ENCODE data around the gene TTC7B.
"Not testable (repeated sequence)": the region's sequence is repeated elsewhere in the genome, so short reads cannot be mapped to it uniquely, and the experiment has no call there.

Gene TTC7B, protein sequence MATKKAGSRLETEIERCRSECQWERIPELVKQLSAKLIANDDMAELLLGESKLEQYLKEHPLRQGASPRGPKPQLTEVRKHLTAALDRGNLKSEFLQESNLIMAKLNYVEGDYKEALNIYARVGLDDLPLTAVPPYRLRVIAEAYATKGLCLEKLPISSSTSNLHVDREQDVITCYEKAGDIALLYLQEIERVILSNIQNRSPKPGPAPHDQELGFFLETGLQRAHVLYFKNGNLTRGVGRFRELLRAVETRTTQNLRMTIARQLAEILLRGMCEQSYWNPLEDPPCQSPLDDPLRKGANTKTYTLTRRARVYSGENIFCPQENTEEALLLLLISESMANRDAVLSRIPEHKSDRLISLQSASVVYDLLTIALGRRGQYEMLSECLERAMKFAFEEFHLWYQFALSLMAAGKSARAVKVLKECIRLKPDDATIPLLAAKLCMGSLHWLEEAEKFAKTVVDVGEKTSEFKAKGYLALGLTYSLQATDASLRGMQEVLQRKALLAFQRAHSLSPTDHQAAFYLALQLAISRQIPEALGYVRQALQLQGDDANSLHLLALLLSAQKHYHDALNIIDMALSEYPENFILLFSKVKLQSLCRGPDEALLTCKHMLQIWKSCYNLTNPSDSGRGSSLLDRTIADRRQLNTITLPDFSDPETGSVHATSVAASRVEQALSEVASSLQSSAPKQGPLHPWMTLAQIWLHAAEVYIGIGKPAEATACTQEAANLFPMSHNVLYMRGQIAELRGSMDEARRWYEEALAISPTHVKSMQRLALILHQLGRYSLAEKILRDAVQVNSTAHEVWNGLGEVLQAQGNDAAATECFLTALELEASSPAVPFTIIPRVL

DNA sequence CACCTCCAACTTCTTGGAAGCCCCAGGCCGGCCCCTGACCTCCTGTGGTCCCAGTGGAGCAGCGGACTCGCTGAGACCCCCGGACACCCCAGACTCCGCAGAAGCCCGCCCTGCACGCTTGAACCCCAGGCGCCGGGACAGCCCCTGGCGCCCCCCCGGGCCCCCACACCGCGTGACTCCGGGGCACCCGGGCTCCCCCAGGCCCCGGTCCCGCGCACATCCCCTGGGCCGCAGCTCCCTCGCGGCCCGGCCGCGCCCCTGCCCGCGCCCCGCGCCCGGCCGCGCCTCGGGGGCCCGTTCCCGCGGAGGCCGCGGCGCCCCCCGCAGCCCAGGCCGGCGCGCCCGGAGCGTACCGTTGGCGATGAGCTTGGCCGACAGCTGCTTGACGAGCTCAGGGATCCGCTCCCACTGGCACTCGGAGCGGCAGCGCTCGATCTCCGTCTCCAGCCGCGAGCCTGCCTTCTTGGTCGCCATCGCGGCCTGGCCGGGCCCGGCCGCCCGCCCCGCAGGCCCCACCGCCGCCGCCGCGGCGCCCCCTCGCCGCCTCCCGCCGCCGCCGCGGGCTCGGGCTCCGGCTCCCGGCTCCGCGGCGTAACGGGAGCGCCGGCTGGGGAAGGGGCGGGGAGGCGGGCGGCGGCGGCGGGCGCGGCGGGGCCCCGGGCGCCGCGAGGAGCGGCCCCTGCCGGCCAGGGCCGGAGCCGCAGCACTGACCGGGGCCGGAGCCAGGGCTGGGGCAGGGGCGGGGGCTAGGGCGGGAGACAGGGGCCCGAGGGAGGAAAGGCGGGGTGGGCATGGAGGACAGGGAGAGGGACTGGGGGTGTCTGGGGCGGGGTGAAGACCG is at the start of gene TTC7B:
Gene TTC7B, minus strand, starts transcription at position 609 of the 841 bp plus-strand sequence. Its CDS starts 135 bp downstream, at position 474.
- H3K4me3 Mint-ChIP-seq, result peak within 1 kb of the TSS; percentile 64
- peak; percentile 68 for ATAC-seq
- H3K27ac Mint-ChIP-seq, result peak within 1 kb of the TSS; percentile 30
- no peaks in the 10 kb centered on the region for H3K36me3 Mint-ChIP-seq
- peaks cover 25% of the 10 kb centered on the region for H3K27me3 Mint-ChIP-seq
- H3K9me3 Mint-ChIP-seq, result no peaks in the 10 kb centered on the region
- peaks cover 12% of the 10 kb centered on the region for H3K4me1 Mint-ChIP-seq

DNA sequence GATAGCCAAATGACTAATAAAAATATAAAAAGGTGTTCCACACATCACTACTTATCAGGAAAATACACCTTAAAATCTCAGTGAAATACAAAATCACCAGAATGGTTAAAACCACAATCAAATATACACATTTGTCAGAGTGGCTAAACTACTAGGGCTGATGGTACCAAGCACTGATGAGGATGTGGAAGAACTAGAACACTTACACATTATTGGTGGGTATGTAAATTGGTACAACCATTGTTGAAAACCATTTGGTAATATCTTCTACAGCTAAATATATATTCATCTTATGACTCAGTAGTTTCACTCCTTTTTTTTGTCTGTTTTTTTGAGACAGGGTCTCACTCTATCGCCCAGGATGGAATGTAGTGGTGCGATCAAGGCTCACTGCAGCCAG is 48.5 kb upstream of the TTC7B start:
- Mint-ChIP-seq H3K4me1 (no peaks in the 10 kb centered on the region), H3K9me3 (no peaks in the 10 kb centered on the region), H3K4me3 (no peak overlapping the region), H3K36me3 (peaks cover 25% of the 10 kb centered on the region), H3K27me3 (no peaks in the 10 kb centered on the region), H3K27ac (no peak overlapping the region)
- ATAC-seq, result no peak

DNA sequence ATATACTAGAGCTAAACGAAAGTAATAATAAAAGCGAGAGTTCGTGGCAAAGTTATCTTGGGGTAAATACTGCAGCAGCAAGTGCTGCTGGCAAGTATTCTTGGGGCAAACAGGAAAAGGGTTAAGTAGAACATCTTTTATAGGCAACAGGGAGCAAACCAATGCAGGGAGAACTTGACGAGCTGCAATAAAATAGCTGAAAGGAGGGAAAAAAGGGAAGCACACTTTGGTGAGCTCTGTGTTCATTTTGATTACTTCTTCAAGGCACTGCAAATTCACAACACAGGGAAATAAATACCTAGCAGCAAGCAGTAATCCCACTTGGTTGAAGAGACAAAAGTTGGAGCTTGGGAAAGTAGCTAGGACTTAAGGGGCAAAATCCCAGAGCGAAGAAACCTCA is 42.3 kb upstream of the TTC7B start:
- Mint-ChIP-seq H3K4me1 (no peaks in the 10 kb centered on the region), H3K27ac (no peak overlapping the region), H3K9me3 (no peaks in the 10 kb centered on the region), H3K36me3 (peaks cover 18% of the 10 kb centered on the region), H3K27me3 (no peaks in the 10 kb centered on the region), H3K4me3 (no peak overlapping the region)
- no peak for ATAC-seq

DNA sequence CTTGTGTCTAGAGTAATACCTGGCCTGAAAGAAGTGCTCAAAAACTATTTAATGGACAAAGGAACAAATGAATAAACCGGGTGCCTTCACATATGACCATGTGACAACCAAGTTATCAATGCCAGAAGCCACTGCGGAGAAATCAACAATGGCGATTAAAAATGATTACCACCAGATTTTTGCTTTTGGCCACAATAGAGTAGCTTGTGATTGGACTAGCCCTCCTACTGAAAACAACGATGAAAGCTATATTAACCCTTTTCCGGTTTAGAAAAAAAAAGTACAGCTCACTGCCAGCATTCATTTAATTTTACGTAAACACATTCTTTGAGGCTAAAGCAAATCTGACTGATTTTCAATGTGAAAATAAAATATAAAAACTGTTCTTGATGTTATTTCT is 41.6 kb upstream of the TTC7B start:
- H3K36me3 Mint-ChIP-seq, result peaks cover 18% of the 10 kb centered on the region
- H3K4me3 Mint-ChIP-seq, result no peak overlapping the region
- no peaks in the 10 kb centered on the region for H3K27me3 Mint-ChIP-seq
- H3K27ac Mint-ChIP-seq, result no peak overlapping the region
- no peaks in the 10 kb centered on the region for H3K4me1 Mint-ChIP-seq
- ATAC-seq, result no peak
- no peaks in the 10 kb centered on the region for H3K9me3 Mint-ChIP-seq

DNA sequence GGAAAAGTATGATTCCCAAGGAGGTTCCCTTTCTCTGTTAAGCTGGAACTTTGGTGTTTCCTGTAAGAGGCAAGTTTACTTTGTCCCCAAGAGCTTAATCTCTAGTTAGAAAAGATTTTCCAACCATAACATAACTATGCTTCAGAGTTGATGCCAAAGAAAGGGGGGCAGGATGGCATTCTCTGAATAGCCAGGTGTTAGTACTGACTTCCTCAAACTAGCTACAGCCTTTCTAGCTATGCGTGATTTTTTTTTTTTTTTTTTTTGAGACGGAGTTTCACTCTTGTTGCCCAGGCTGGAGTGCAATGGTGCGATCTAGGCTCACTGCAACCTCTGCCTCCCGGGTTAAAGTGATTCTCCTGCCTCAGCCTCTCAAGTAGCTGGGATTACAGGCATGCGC is 39.9 kb upstream of the TTC7B start:
- peak; percentile 78 for ATAC-seq

DNA sequence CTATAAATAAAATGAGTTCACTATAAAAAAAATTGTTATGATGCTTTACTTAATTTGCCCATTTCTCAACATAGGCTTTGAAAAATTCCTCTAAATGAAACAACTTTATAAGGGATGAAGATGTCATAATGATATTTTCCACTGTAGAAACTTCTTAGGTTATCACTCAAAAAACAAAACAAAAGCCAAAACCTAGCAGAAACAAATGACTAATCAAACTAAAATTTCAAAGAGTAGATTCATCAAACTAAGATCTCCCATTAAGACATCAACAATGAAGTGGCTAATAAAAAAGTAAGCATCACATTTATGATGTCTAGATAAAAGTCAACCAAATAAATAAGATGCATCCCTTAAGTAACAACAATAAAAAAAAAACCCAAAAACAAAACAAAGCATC is 36.9 kb upstream of the TTC7B start:
- Mint-ChIP-seq H3K4me3 (no peak overlapping the region), H3K27me3 (no peaks in the 10 kb centered on the region), H3K4me1 (no peaks in the 10 kb centered on the region), H3K9me3 (no peaks in the 10 kb centered on the region), H3K36me3 (peaks cover 3% of the 10 kb centered on the region), H3K27ac (no peak overlapping the region)
- no peak for ATAC-seq

More for the DNA sequence above, 39.9 kb upstream of the TTC7B start:
- H3K4me3 Mint-ChIP-seq, H3K27me3 Mint-ChIP-seq, H3K4me1 Mint-ChIP-seq, H3K36me3 Mint-ChIP-seq, H3K9me3 Mint-ChIP-seq, H3K27ac Mint-ChIP-seq: not testable (repeated sequence)

DNA sequence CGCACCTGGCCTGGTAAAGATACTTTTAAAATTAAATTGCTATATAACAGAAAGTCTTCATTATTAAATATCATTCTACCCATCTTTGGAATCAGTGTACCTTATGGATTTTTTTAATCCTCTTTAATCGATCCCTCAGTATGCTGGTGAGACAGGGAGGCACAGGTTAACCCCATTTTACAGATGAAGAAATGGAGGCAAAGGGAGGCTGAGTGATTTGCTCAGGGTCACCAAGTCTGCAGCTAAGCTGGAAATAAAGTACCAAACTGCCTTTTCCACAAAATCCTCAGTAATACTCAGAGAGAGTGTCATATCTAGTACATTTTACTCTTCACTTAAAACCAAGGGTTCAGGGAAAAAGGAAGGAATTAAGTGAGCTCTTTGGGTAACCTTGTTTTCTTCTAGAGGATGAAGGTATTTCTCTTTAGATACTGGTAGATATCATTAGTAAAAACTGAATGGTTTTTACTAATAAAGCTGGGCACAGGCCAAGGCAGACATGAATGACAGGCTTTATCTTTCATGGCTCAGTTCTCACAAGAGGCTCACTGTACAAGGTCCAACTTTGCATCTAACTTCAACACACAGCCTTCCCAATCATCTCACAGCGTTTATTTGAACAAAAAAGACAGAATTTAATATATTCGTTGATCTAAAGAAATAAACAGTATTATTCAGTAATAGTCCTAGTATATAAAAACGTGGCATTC is 35.3 kb upstream of the TTC7B start:
- no peak for ATAC-seq
- no peak overlapping the region for H3K4me3 Mint-ChIP-seq
- peaks cover 3% of the 10 kb centered on the region for H3K36me3 Mint-ChIP-seq
- H3K27ac Mint-ChIP-seq, result no peak overlapping the region
- H3K9me3 Mint-ChIP-seq, result no peaks in the 10 kb centered on the region
- H3K4me1 Mint-ChIP-seq, result no peaks in the 10 kb centered on the region
- no peaks in the 10 kb centered on the region for H3K27me3 Mint-ChIP-seq

DNA sequence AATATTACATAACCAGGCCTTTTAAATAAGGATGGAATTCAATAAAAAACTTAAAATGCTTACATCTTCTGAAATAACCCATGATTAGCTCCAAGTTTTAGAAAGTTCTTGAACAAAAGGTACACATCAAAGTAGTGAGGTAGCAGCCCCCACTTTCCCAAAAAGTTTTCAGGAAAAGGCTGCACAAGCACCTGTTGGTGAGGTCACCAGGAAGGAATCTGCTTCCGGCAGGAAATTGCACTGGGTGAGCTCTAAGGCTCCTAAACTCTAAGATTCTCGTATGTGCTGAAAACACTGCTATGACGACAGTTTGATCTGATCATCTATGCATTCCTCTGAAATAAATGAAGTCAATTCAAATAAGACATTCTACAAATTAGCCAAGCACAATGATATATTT is 34.3 kb upstream of the TTC7B start:
- no peak for ATAC-seq
- Mint-ChIP-seq H3K9me3 (no peaks in the 10 kb centered on the region), H3K4me3 (no peak overlapping the region), H3K27me3 (no peaks in the 10 kb centered on the region), H3K36me3 (peaks cover 3% of the 10 kb centered on the region), H3K4me1 (no peaks in the 10 kb centered on the region), H3K27ac (no peak overlapping the region)

DNA sequence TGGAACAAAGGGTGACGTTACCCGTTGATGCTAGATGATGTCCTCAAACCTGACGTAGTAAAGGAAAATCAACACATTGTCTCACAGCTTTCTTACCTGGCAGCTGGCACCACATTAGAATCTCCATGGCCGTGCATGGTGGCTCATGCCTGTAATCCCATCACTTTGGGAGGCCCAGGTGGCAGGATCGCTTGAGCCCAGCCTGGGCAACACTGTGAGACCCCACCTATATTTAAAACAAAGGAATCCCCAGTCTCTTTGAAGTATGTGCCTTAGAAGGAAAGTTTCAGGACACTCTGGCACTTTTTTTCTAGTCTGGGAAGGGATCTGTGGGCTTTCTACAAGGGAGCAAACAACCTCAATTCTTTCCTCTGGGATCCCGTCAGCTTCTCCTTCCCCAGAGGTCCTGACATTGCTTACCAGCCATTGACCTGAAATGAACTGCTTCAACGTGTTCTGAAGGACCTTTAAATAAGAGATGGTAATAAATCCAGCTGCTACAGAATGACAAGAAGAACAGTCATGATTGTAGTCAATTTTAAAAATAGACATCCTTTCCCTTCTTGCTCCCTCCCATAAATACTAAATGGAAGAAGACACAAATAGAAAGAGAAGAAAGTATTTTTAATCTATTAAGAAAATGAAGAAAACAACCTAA is 33.7 kb upstream of the TTC7B start:
- H3K4me3 Mint-ChIP-seq, result no peak overlapping the region
- H3K27me3 Mint-ChIP-seq, result no peaks in the 10 kb centered on the region

DNA sequence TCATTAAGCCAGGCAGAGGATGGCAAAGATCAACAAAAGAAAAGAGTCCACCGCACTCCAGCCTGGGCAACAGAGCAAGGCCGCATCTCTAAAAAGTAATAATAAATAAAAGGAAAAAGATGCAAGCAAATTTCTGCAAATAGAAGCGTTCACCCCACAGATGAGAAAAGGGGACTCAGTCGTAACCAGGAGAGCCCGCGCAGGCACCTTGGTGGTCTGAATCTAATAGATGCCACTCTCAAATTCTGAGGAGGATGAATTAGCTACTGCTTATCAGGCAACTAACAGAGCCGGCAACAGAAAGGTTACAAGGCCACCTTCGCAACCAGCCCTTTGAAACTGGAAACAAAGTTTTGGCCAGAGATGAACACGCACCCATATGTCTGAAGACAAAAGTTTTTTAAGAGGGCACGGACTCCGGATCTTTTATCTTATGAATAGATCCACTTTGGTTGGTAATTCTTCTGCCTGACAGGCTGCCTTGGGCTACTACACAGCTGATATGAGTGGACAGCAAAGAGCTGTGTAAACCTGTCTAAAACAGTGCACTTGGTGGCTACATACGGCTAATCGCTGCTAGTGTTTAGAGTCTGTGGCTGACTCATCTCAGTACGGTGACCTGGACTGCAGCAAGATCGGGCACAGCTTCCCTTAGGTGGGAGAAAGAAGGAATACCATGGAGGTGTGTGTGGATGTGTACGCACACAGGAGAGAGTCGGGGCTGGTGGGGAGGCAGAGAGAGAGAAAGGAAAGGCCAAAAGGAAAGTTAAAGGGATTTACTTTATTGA is 32.9 kb upstream of the TTC7B start:
- Mint-ChIP-seq H3K36me3 (peaks cover 3% of the 10 kb centered on the region), H3K27ac (no peak overlapping the region), H3K27me3 (no peaks in the 10 kb centered on the region), H3K4me3 (no peak overlapping the region), H3K4me1 (no peaks in the 10 kb centered on the region), H3K9me3 (no peaks in the 10 kb centered on the region)
- ATAC-seq, result no peak

More for the DNA sequence above, 33.7 kb upstream of the TTC7B start:
- Mint-ChIP-seq H3K27ac (no peak overlapping the region), H3K36me3 (peaks cover 3% of the 10 kb centered on the region), H3K4me1 (no peaks in the 10 kb centered on the region), H3K9me3 (no peaks in the 10 kb centered on the region)
- no peak for ATAC-seq

DNA sequence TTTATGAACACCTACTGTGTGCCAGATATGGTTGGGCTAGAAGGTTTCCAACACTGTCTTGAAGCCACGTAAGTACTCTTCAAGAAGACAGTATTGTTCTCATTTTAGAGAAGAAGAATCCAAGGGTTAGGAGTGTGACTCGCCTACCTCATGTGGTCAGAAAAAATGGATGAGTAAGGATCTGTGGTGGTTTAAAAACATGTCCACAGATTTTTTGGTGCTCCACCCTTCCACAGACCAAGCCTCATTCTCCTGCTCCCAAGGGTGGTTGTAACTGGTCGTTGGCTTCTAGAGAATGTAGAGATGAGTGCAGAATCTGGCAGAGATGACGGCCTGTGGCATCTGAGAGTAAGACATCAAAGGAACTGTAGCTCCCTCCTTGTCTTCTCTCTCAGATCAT is 30.3 kb upstream of the TTC7B start:
- no peak overlapping the region for H3K27ac Mint-ChIP-seq
- H3K9me3 Mint-ChIP-seq, result no peaks in the 10 kb centered on the region
- H3K27me3 Mint-ChIP-seq, result no peaks in the 10 kb centered on the region
- no peak overlapping the region for H3K4me3 Mint-ChIP-seq
- ATAC-seq, result no peak
- H3K4me1 Mint-ChIP-seq, result peaks cover 5% of the 10 kb centered on the region
- H3K36me3 Mint-ChIP-seq, result peaks cover 3% of the 10 kb centered on the region

DNA sequence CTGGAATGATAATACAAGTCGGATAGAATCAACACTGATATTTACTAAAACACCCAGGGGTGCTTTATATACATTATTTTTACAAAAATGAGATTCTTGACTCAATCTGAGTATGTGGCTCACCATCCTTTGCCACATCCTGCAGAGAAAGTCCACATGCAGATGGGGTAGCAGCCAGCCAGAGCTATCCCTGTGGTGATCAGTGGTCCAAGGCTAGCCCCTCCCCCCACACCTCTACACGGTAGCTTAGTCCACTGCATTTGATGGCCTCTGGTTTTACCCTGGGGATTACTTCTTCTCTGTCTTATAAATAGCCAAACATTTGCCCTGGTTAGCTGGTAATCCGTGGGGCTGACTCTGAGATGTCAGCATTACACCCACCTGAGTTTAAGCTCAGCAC is 28.1 kb upstream of the TTC7B start:
- no peak for ATAC-seq
- H3K27me3 Mint-ChIP-seq, result no peaks in the 10 kb centered on the region
- H3K9me3 Mint-ChIP-seq, result no peaks in the 10 kb centered on the region
- no peak overlapping the region for H3K27ac Mint-ChIP-seq
- no peak overlapping the region for H3K4me3 Mint-ChIP-seq
- peaks cover 5% of the 10 kb centered on the region for H3K4me1 Mint-ChIP-seq
- peaks cover 2% of the 10 kb centered on the region for H3K36me3 Mint-ChIP-seq

DNA sequence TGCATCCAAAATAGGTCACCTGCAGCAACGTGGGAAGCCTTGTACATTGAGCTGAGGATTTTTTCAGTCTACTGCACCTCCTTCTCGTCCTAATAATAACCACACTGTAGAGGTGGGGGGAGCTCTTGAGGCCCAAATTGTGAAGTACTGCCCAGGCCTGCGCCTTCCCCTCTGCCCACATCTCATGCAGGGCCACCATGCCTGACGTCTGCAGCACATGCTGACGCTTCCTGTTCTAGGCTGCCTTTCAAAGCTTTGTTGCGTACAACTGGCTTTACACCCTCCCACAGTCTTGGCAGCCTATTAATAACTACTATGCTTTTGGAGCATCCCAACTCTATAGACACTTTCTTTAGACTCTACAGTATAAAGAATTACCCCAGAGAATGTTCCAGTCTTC is 26.5 kb upstream of the TTC7B start:
- Mint-ChIP-seq H3K4me3 (no peak overlapping the region), H3K9me3 (no peaks in the 10 kb centered on the region)

DNA sequence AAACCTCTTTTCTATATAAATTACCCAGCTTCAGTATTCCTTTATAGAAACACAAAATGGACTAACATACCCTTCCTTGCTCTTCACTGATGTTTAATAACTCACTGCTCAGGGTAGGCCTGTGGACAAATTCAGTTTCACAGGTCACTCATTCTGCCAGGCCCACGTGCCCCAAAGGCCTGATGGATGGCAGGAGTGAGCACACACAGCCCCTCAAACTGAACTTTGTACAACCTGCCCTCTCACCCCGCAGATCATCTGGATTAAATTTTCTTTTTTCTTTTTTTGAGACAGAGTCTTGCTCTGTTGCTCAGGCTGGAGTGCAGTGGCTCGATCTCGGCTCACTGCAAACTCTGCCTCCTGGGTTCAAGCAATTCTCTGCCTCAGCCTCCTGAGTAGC is 24.4 kb upstream of the TTC7B start:
- H3K36me3 Mint-ChIP-seq, H3K9me3 Mint-ChIP-seq, ATAC-seq, H3K27ac Mint-ChIP-seq, H3K4me3 Mint-ChIP-seq: not testable (repeated sequence)
- Mint-ChIP-seq H3K27me3 (peaks cover 12% of the 10 kb centered on the region), H3K4me1 (peaks cover 15% of the 10 kb centered on the region)

More for the DNA sequence above, 26.5 kb upstream of the TTC7B start:
- ATAC-seq, result no peak
- Mint-ChIP-seq H3K4me1 (peaks cover 5% of the 10 kb centered on the region), H3K27ac (no peak overlapping the region), H3K27me3 (no peaks in the 10 kb centered on the region), H3K36me3 (no peaks in the 10 kb centered on the region)

Measured in stimulated activated memory B cell treated with anti-CD40 and anti-IgM and Interleukin-4, amounts not matched to agents 10 μg/mL and 1 μg/mL and 100 μg/mL, for 72 hours (primary cell).